Tibial nerve (tissue), 4 donors: ENCODE data around the gene PDXDC1.
"Not testable (repeated sequence)": the region's sequence is repeated elsewhere in the genome, so short reads cannot be mapped to it uniquely, and the experiment has no call there.

ENCODE experiments used
- CTCF ChIP-seq, 5 experiments: fragments of 200-600 bp in 3 of 5; fragments of 450-650 bp in 2 of 5; sonication (generic) in 3 of 5; IDR thresholded peaks; one replicate each; pipeline ENCODE4 v1.5.1; 2016 to 2019; ENCODE audit warnings: antibody characterized with exemption in 5 of 5, mild to moderate bottlenecking in 3 of 5, moderate library complexity in 2 of 5
- EP300 ChIP-seq, 2 donors: sonication (generic); formaldehyde crosslinking; IDR thresholded peaks; one replicate each; pipeline ENCODE4 v1.6.1; 2017; ENCODE audit warnings: antibody characterized with exemption in 2 of 2, mild to moderate bottlenecking in 1 of 2
- POLR2A ChIP-seq, 2 donors: fragments of 450-650 bp; IDR thresholded peaks; one replicate each; pipeline ENCODE4 v1.6.1; 2017; ENCODE audit warnings: antibody characterized with exemption in 2 of 2, mild to moderate bottlenecking in 2 of 2, moderate library complexity in 2 of 2

GRCh38 chr16:14988092-14988491 is 13.3 kb downstream of the PDXDC1 start:
- TF ChIP-seq CTCF, POLR2A, EP300 (IDR thresholded peaks at IDR 0.05): not testable (repeated sequence)
